K562 (cell line): Measurements from ENCODE around the gene SSR2. TPM values are rescaled to one million over a fixed set of nuclear protein-coding genes. Genes with fewer than 3 reads are reported as not detected.

Source experiments
- ATAC-seq: fragments of 200-7000 bp; cut with Tn5 transposase; 3 replicates; pipeline ENCODE4 v1.9.1; 2020; ENCODE audit warnings: moderate library complexity
- BruUV-seq: library from RNA; stranded (reverse); fragments of 400-500 nt; replicated peaks from 2 replicates; lab custom pipeline; 2021; lab: Mats Ljungman, UMichigan
- CTCF ChIA-PET: fragments of 300-600 bp; formaldehyde crosslinking; extraction: SDS; loops from one replicate; lab custom pipeline; 2021; ENCODE audit warnings: low intra/inter-chr PET ratio; lab: Yijun Ruan, JAX
- POLR2A ChIA-PET: fragments of 300-600, 350-650 bp; sonication (Branson Sonifier 250); formaldehyde crosslinking; extraction: SDS; loops from one replicate; lab custom pipeline; 2021; ENCODE audit warnings: antibody characterized with exemption, inconsistent platforms; lab: Yijun Ruan, JAX
- DNase-seq, 4 experiments: peaks; one replicate each; pipeline versions ENCODE4 v3.0.0 to v3.0.0-alpha.2; 2011 to 2018; ENCODE audit warnings: low spot score in 3 of 4, mixed read lengths in 3 of 4; ENCODE audit errors: extremely low read depth in 1 of 4
- FAIRE-seq: peaks from 2 replicates; lab custom pipeline; 2011; peaks lifted over from hg19 to GRCh38; lab: Jason Lieb, UNC
- H2AFZ ChIP-seq: 2 replicates; pipeline ENCODE4 v1.6.0; 2011; ENCODE audit warnings: low read depth, low read length, control low read depth, inconsistent platforms
- H3K27ac ChIP-seq: fragments of 200-600 bp; 3 replicates; pipeline ENCODE4 v1.8.0; 2011; ENCODE audit warnings: low read depth, mild to moderate bottlenecking, control low read depth, inconsistent platforms, low read length, moderate library complexity, mixed read lengths; ENCODE audit errors: extremely low read depth
- H3K27me3 ChIP-seq, 2 experiments: fragments of 300-600 bp in 1 of 2; 2 replicates in 1 of 2; 3 replicates in 1 of 2; pipeline versions ENCODE4 v1.6.0 to v1.8.0; 2011; ENCODE audit warnings: inconsistent platforms in 2 of 2, low read length in 2 of 2, mild to moderate bottlenecking in 1 of 2, mixed read lengths in 1 of 2, moderate library complexity in 1 of 2; ENCODE audit not compliant: control insufficient read depth in 2 of 2, insufficient read depth in 2 of 2
- H3K36me3 ChIP-seq: fragments of 300-600 bp; 3 replicates; pipeline ENCODE4 v1.8.0; 2011; ENCODE audit warnings: mild to moderate bottlenecking, low read length, inconsistent platforms; ENCODE audit not compliant: control insufficient read depth, insufficient read depth
- H3K4me1 ChIP-seq, 2 experiments: fragments of 200-600 bp in 1 of 2; replicated peaks in 1 of 2; 2 replicates in 1 of 2; 3 replicates in 1 of 2; pipeline versions ENCODE4 v1.5.1 to v1.8.0; 2011; ENCODE audit warnings: inconsistent platforms in 2 of 2, low read length in 2 of 2, mild to moderate bottlenecking in 1 of 2, mixed read lengths in 1 of 2, moderate library complexity in 1 of 2; ENCODE audit not compliant: control insufficient read depth in 2 of 2, insufficient read depth in 2 of 2
- H3K4me2 ChIP-seq: 2 replicates; pipeline ENCODE4 v1.6.1; 2011; ENCODE audit warnings: low read length, control low read depth, inconsistent platforms, mixed read lengths; ENCODE audit not compliant: insufficient read depth
- H3K4me3 ChIP-seq: fragments of 200-600 bp; sonication (generic), shearing (Covaris generic); 2 replicates; pipeline ENCODE4 v1.5.1; 2016; ENCODE audit warnings: control low read depth, inconsistent platforms
- H3K79me2 ChIP-seq: fragments of 200-600 bp; 3 replicates; pipeline ENCODE4 v1.8.0; 2011; ENCODE audit warnings: low read length, inconsistent platforms; ENCODE audit not compliant: control insufficient read depth, insufficient read depth
- H3K9ac ChIP-seq, 2 experiments: 2 replicates each; pipeline versions ENCODE4 v1.6.0 to v1.6.1; 2011; ENCODE audit warnings: low read depth in 2 of 2, low read length in 2 of 2, control low read depth in 1 of 2, inconsistent platforms in 1 of 2, mild to moderate bottlenecking in 1 of 2, mixed read lengths in 1 of 2; ENCODE audit not compliant: insufficient read depth in 1 of 2
- H3K9me1 ChIP-seq: one replicate; pipeline ENCODE4 v1.6.0; 2011; ENCODE audit warnings: inconsistent platforms, mild to moderate bottlenecking, low read length, moderate library complexity; ENCODE audit not compliant: control insufficient read depth, insufficient read depth
- H3K9me3 ChIP-seq: replicated peaks from 2 replicates; pipeline ENCODE4 v1.5.1; 2011; ENCODE audit warnings: low read depth, low read length, inconsistent platforms; ENCODE audit not compliant: control insufficient read depth, insufficient read depth
- H4K20me1 ChIP-seq: replicated peaks from 2 replicates; pipeline ENCODE4 v1.6.1; 2011; ENCODE audit warnings: low read length, inconsistent platforms, mixed read lengths; ENCODE audit not compliant: control insufficient read depth, insufficient read depth
- GATA2 ChIP-seq: sonication (generic); formaldehyde crosslinking; IDR thresholded peaks from 2 replicates; pipeline ENCODE4 v1.4.0; 2020; ENCODE audit warnings: mild to moderate bottlenecking, missing genetic modification reagents
- NCOA6 ChIP-seq: fragments of 450-650 bp; IDR thresholded peaks from 2 replicates; pipeline ENCODE4 v1.6.1; 2017; ENCODE audit warnings: mild to moderate bottlenecking
- NR2C1 ChIP-seq, 2 experiments: fragments of 450-650 bp; IDR thresholded peaks; 2 replicates each; pipeline ENCODE4 v1.6.1; 2017; ENCODE audit warnings: mild to moderate bottlenecking in 2 of 2, antibody characterized with exemption in 1 of 2, inconsistent platforms in 1 of 2, missing compliant biosample characterization in 1 of 2, missing genetic modification characterization in 1 of 2
- NR2C2 ChIP-seq, 2 experiments: fragments of 200-800 bp in 1 of 2; sonication (Bioruptor generic) in 1 of 2; sonication (generic) in 1 of 2; formaldehyde crosslinking in 1 of 2; IDR thresholded peaks; 2 replicates each; pipeline versions ENCODE4 v1.6.1 to v1.8.0; 2016 to 2022; ENCODE audit warnings: mild to moderate bottlenecking in 1 of 2, missing compliant biosample characterization in 1 of 2, missing genetic modification characterization in 1 of 2, missing genetic modification reagents in 1 of 2
- POLR2G ChIP-seq: fragments of 200-400 bp; formaldehyde crosslinking; IDR thresholded peaks from 2 replicates; pipeline ENCODE4 v1.6.1; 2017; ENCODE audit warnings: low read depth, mild to moderate bottlenecking, antibody characterized with exemption, low read length, moderate library complexity
- PRDM10 ChIP-seq: fragments of 450-650 bp; IDR thresholded peaks from 2 replicates; pipeline ENCODE4 v1.6.1; 2018; ENCODE audit not compliant: partially characterized antibody
- RBFOX2 ChIP-seq: fragments of 200-400 bp; formaldehyde crosslinking; IDR thresholded peaks from 2 replicates; pipeline ENCODE4 v1.6.1; 2017; ENCODE audit warnings: low read depth, mild to moderate bottlenecking, low read length, moderate library complexity
- STAG1 ChIP-seq: sonication (generic); formaldehyde crosslinking; IDR thresholded peaks from 2 replicates; pipeline ENCODE4 v1.5.0; 2020; ENCODE audit warnings: missing genetic modification reagents, borderline replicate concordance
- XRCC5 ChIP-seq: fragments of 200-400 bp; formaldehyde crosslinking; IDR thresholded peaks from 2 replicates; pipeline ENCODE4 v1.6.1; 2017; ENCODE audit warnings: low read depth, mild to moderate bottlenecking, low read length
- WGBS: fragments of 100-300 bp; shearing (Covaris generic); methylation state at CpG from one replicate; pipeline ENCODE4 v1.1.6; 2016; ENCODE audit warnings: low coverage, mixed read lengths; ENCODE audit not compliant: insufficient coverage; ENCODE audit errors: missing lambda C conversion rate; 5-methylcytosine and 5-hydroxymethylcytosine counted together
- in situ Hi-C: fragments of 300-500 bp; cut with MboI; formaldehyde crosslinking; loops from 4 replicates; pipeline ENCODE4 v1.15.0; 2018; ENCODE audit warnings: inconsistent platforms, mixed read lengths
- intact Hi-C: fragments of 100-400 bp; cut with micrococcal nuclease; formaldehyde crosslinking; loops from 2 replicates; pipeline ENCODE4 v1.14.2; 2022
- polyA plus RNA-seq, 8 experiments: library from polyadenylated mRNA; depleted of rRNA in 4 of 8; stranded (reverse) in 5 of 8; unstranded in 3 of 8; fragments of >200 nt; fragmentation: Nextera tagmentation in 2 of 8; fragmentation: Illumina TruSeq in 1 of 8; extraction: Ambion mirVana in 2 of 8; extraction: Trizol in 1 of 8; gene quantifications; 2 replicates each; pipeline versions ENCODE4 v1.2.1 to v1.2.3, GENCODE V29; 2011 to 2014; ENCODE audit warnings: inconsistent platforms in 1 of 8, missing spikeins in 1 of 8
- total RNA-seq, 7 experiments: library from RNA; depleted of rRNA in 6 of 7; stranded (reverse); fragments of >200 nt in 6 of 7; fragmentation: Illumina TruSeq in 2 of 7; extraction: Trizol in 2 of 7; gene quantifications; 2 replicates each; pipeline versions ENCODE4 v1.2.1 to v1.2.3, GENCODE V29; 2011 to 2021; ENCODE audit warnings: low replicate concordance in 1 of 7

The SSR2 gene
- total and polyA plus RNA-seq, 9 of the 15 experiments (the other 6 are each of a cell fraction or from before 2014, with no cell fraction given), result 161 to 411 (median 240) TPM

GRCh38 chr1:155971910-155972809 is 48.6 kb downstream of the SSR2 start:
- no peak for TF ChIP-seq XRCC5
- 0 out of 2 replicates have a peak, but pooled peaks have one; percentile 15 for TF ChIP-seq STAG1
- no peak for TF ChIP-seq NCOA6
- peak; percentile 43 for TF ChIP-seq PRDM10
- peak; percentile 77 for TF ChIP-seq RBFOX2
- TF ChIP-seq NR2C2 (CRISPR knock-in tag; IDR thresholded peaks at IDR 0.05), result no peak
- 0 out of 2 replicates have a peak, but pooled peaks have one; percentile 29 for TF ChIP-seq NR2C2 (tag; IDR thresholded peaks at IDR 0.05)
- TF ChIP-seq GATA2, result no peak
- TF ChIP-seq NR2C1 (IDR thresholded peaks at IDR 0.05), result peak; percentile 61
- TF ChIP-seq NR2C1 (tag; IDR thresholded peaks at IDR 0.05), result peak; percentile 33; the same call in 1 of the 2 replicates
- peak; percentile 70 for TF ChIP-seq POLR2G
- Histone ChIP-seq H3K4me3 (no peak overlapping the region), H2AFZ (no peak overlapping the region), H4K20me1 (peaks cover 14% of the 10 kb centered on the region; the same call in 1 of the 2 replicates), H3K4me2 (peak overlapping the region; percentile 20; the same call in 1 of the 2 replicates), H3K9ac (peak overlapping the region; percentile 5 to 84; a peak in 3 of 4 replicates), H3K9me1 (peaks cover 5% of the 10 kb centered on the region), H3K36me3 (peaks cover 64% of the 10 kb centered on the region; the same call in 2 of the 3 replicates), H3K27me3 (no peaks in the 10 kb centered on the region), H3K79me2 (peaks cover 97% of the 10 kb centered on the region), H3K4me1 (peaks cover 58 to 62% of the 10 kb centered on the region in 2 experiments), H3K9me3 (no peaks in the 10 kb centered on the region), H3K27ac (peak overlapping the region; percentile 52; the same call in 1 of the 3 replicates)
- DNase-seq, result no peak
- in situ Hi-C loops (no loop called here), intact Hi-C loops (no loop called here)
- ChIA-PET CTCF (no interaction called here), POLR2A (interaction anchor here (1.0 to 3.3 kb wide), 6 partner anchors 8 to 33 kb away, joined by 3 to 12 read pairs (median 5); no protein-coding TSS in a partner anchor)
- no peak for FAIRE-seq
- ATAC-seq, result no peak
- no TSS peak for BruUV-seq
- 86% methylated on average over 9 of the region's 9 CpGs for WGBS
